ENCODE results near the gene GALNTL6. TPM values are rescaled to one million over a fixed set of nuclear protein-coding genes. Genes with fewer than 3 reads are reported as not detected.

Gene GALNTL6
- total and polyA plus RNA-seq, 8 donors, result 0.13 to 0.41 (median 0.21) TPM; not detected in 4

DNA sequence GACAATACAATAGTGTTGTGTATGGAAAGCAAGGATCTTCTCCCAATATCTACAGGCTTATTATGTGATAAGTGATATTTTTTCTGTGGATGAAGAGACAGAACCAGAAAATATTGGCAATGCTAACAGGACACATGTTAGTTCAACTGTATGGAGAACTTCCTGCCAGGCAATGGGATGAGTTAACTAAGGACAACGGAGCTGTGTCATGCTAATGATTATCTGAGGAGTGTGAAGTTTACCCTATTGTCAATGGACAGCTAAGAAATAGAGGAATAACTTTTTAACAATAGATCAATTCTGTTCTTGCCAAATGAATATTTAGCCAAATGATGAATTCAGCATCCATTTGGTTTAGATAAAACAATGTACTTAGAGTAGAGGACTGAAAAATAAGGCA is 180.0 kb downstream of the GALNTL6 start:
- Histone ChIP-seq H3K9me3 (no peaks in the 10 kb centered on the region), H3K27me3 (no peaks in the 10 kb centered on the region), H3K27ac (no peak overlapping the region), H3K36me3 (no peaks in the 10 kb centered on the region), H3K4me3 (no peak overlapping the region), H3K4me1 (no peaks in the 10 kb centered on the region)
- intact Hi-C loops (cut with DNase I), result no loop called here
- FAIRE-seq (no peak), DNase-seq (no peak), ATAC-seq (no peak)
- TF ChIP-seq, protein P1, sequence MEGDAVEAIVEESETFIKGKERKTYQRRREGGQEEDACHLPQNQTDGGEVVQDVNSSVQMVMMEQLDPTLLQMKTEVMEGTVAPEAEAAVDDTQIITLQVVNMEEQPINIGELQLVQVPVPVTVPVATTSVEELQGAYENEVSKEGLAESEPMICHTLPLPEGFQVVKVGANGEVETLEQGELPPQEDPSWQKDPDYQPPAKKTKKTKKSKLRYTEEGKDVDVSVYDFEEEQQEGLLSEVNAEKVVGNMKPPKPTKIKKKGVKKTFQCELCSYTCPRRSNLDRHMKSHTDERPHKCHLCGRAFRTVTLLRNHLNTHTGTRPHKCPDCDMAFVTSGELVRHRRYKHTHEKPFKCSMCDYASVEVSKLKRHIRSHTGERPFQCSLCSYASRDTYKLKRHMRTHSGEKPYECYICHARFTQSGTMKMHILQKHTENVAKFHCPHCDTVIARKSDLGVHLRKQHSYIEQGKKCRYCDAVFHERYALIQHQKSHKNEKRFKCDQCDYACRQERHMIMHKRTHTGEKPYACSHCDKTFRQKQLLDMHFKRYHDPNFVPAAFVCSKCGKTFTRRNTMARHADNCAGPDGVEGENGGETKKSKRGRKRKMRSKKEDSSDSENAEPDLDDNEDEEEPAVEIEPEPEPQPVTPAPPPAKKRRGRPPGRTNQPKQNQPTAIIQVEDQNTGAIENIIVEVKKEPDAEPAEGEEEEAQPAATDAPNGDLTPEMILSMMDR (IDR thresholded peaks at IDR 0.05), result no peak
- WGBS, 2 donors, result 49 to 53% methylated on average over 1 of the region's 1 CpG

DNA sequence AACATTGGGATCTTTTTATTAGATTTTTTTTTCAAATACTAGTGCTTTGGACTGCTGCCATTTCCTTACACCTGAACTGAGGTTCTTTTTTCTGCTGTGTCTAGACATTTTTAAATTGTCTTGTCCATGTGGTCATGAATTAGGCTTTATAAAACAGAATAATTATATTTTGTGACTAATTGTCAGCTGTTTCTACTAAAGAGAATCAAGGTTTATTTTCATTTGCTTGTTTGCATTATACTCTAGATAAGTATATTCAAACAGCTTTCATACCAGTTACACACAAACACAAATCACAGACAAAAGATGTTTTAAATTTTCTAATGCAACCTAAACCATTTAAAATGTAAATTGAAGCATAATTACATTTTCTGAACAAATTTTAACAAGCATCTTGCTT is 194.7 kb downstream of the GALNTL6 start:
- Histone ChIP-seq H3K9me3 (no peaks in the 10 kb centered on the region), H3K27ac (no peak overlapping the region), H3K4me3 (no peak overlapping the region), H3K4me1 (no peaks in the 10 kb centered on the region), H3K27me3 (no peaks in the 10 kb centered on the region), H3K36me3 (no peaks in the 10 kb centered on the region)
- ATAC-seq (no peak), FAIRE-seq (no peak), DNase-seq (no peak)
- intact Hi-C loops (cut with DNase I), result no loop called here
- TF ChIP-seq, protein P1 (IDR thresholded peaks at IDR 0.05), result no peak

DNA sequence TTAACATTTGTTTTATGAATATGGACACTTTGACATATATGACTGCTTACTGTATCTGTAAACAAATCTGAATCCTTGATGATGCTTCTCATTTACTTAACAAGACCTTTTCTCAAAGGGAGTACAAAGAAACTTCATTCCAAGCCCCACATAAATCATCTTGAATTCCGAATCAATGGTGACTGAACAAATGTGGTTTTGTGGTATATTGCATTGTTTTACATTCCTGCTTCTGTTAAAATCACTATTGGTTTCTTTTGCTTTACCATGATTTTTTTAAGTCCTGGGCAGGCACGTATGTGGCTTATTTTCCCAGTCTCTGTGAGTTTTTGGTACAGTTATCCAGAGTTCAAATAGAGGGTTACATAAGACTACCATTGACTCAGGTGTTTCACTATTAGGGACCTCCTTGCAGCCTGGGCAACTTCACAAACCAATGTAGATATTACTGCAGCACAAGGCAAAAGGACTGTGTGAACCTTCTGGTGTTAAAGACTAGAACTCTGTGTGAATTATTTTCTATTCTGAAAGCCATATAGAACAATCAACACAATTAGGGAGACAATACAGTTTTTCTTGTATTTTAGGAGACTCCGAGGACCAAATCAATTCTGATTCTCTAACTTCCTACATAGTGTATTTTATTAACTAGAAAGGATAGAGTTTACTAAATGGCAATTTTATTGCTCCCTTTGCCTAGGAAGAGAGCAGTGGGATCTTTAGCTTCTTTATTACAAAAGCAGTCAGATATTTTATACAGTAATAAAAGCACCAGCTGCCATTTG is 196.4 kb downstream of the GALNTL6 start:
- no peak overlapping the region for H3K4me3 ChIP-seq
- WGBS, 2 donors, result 46 to 59% methylated on average over 3 of the region's 3 CpGs
- intact Hi-C loops (cut with DNase I), result no loop called here
- DNase-seq, result no peak
- no peaks in the 10 kb centered on the region for H3K27me3 ChIP-seq
- TF ChIP-seq, protein P1 (IDR thresholded peaks at IDR 0.05), result no peak
- no peaks in the 10 kb centered on the region for H3K4me1 ChIP-seq
- no peaks in the 10 kb centered on the region for H3K36me3 ChIP-seq
- no peaks in the 10 kb centered on the region for H3K9me3 ChIP-seq
- no peak for ATAC-seq
- FAIRE-seq, result no peak
- H3K27ac ChIP-seq, result no peak overlapping the region

DNA sequence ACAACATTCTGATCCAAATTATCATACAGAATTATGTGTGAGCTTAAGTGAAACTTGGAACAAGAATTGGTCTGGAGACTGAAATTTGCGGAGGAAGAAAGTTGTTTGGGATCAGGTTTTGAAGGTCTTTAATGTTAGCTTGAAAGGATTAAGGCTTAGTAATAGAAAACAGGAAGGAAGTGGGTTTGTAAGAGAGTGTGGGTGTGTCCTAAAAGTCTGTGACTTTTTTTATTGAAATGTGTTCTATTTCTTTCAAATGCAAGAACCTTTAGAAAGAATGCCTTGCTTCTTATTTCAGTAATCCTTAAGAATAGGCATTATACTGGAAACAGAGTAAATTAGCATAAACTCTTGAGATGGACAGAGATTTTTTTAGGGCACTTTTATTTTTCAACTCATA is 198.0 kb downstream of the GALNTL6 start:
- ATAC-seq (no peak), DNase-seq (no peak), FAIRE-seq (no peak)
- H3K27ac ChIP-seq, result no peak overlapping the region
- H3K4me1 ChIP-seq, result no peaks in the 10 kb centered on the region
- no peaks in the 10 kb centered on the region for H3K9me3 ChIP-seq
- no peaks in the 10 kb centered on the region for H3K27me3 ChIP-seq
- intact Hi-C loops (cut with DNase I), result no loop called here
- WGBS, 2 donors, result 74 to 79% methylated on average over 1 of the region's 1 CpG
- no peak overlapping the region for H3K4me3 ChIP-seq
- TF ChIP-seq, protein P1 (IDR thresholded peaks at IDR 0.05), result no peak
- H3K36me3 ChIP-seq, result no peaks in the 10 kb centered on the region

DNA sequence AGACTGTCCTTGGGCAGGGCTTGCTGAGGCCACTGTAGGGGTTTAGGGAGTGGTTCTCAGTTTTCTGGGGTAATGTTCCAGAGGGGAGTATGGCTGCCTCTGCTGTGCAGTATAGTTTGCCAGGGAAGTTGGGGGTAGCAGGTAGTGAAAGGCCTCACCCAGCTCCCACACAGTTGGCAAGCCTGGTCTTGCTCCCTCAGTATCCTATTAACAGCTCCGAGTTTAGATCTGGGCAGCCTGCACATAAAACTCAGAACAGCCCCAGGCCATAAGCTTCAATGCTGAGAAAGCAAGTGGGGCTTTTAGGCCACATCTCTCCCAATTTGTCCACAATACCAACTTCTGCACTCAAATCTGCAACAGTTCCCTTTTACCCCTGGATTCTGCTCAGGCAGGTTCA is 205.2 kb downstream of the GALNTL6 start:
- Histone ChIP-seq H3K4me3 (no peak overlapping the region), H3K27ac (no peak overlapping the region), H3K9me3 (no peaks in the 10 kb centered on the region), H3K27me3 (no peaks in the 10 kb centered on the region), H3K4me1 (no peaks in the 10 kb centered on the region), H3K36me3 (no peaks in the 10 kb centered on the region)
- TF ChIP-seq, protein P1 (IDR thresholded peaks at IDR 0.05), result no peak
- FAIRE-seq, result no peak
- WGBS, 2 donors, result 46 to 89% methylated on average over 1 of the region's 1 CpG
- no peak for ATAC-seq
- intact Hi-C loops (cut with DNase I), result no loop called here
- DNase-seq, result no peak

Measured in pancreas (tissue), 10 donors.